GM21717 (cell line): ENCODE results near the gene NID1.
"Not testable (repeated sequence)": the region's sequence is repeated elsewhere in the genome, so short reads cannot be mapped to it uniquely, and the experiment has no call there.

Experiments
- ATAC-seq: cut with Tn5 transposase; IDR thresholded peaks from one replicate; pipeline ENCODE4 v1.9.1; 2021; ENCODE audit warnings: mild to moderate bottlenecking, moderate library complexity; ENCODE audit not compliant: unreplicated experiment

Gene NID1

DNA sequence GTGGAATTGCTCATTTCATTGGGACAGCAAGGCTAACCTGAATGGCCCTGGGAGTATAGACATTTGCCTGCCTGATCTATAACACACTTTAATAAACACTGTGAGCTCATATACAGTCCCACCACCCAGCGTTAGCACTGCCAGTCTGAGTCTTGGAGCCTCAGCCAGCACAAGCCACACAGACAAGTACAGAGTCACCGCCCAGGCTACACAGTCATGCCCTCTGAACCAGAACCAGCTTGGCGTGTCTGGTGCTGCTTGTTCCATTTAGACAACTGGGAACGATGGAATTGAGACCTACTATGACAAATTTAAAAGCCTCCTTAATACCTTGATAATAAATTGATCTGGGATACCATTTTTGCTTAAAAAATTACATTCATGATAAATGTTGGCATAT, 31.6 kb downstream of the NID1 start:
- ATAC-seq = no peak

DNA sequence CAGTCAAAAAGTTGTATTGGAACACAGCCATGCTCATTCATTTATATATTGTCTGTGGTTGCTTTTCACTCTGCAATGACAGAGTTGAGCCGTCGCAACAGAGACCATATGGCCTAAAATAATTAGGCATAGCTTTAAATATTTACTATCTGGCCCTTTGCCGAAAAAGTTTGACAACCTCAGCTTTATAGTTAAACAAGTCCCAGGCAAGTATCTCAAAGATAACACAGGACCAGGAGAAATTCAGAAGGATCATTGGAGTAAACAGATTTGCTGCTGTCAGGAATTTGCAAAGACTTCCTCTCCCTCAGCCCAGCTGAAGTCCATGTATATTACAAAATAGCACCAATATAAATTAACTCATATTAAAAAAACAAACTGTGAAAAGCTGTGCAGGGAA, 34.4 kb downstream of the NID1 start:
- no peak for ATAC-seq

DNA sequence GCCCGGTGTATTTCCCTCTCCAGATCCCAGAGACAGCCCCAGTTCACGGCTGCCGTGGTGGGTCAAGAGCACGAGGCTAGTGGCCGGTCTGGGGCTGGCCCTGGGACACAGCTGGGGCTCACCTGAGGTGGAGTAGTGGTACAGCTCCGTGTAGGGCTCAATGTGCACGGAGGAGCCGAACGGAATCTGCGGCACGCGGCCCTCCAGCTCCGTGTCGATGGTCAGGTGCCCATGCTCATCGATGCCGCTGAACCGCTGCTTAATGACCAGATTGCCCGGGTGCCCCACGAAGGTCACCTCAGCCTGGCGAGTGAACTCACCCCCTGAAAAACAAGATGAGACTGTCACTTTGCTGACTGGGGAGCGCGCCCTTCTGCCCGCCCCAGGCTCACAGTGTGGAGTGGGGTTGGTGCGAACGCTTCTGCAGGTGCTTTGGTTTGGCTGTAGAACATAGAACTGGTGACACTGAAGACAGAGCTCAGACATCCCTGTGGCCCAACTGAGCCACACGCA, 35.4 kb downstream of the NID1 start:
- no peak for ATAC-seq

DNA sequence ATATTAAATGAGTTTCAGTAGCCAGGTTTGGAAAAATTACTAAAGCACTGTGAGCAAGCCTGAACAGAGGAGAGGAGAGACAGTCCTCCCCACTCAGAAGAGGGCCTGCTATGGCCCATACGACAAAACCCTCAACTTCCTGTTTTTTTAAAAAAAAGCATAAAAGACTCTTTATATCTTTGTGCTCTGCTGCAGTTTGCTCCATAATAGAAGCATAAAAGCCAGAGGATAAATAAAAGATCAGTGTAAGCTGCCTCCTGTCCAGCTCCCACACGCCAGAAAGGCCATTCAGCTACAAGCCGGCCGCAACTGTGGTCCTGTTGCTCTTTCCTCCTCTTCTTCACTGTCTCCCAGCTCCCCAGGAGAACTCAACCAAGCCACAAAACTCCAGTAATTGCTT, 37.8 kb downstream of the NID1 start:
- ATAC-seq = no peak

DNA sequence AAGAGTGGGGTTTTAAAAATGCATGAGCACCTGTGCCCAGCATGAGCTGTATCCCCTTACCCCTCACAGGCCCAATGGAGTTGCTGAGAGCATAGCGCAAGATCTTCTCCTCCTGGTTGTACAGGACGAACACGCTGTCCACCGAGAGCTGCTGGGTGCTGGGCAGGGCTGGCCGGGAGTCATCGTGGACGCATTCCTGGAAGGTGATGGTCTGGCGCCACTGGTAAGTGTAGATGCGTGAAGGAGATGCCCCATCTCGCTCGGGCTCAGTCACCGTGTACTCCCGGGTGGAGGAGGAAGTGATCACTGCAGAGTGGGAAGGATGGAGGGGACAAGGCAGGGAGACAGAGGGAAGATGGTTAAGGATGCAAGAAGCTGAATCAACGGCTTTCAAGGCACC, 39.1 kb downstream of the NID1 start:
- no peak for ATAC-seq

DNA sequence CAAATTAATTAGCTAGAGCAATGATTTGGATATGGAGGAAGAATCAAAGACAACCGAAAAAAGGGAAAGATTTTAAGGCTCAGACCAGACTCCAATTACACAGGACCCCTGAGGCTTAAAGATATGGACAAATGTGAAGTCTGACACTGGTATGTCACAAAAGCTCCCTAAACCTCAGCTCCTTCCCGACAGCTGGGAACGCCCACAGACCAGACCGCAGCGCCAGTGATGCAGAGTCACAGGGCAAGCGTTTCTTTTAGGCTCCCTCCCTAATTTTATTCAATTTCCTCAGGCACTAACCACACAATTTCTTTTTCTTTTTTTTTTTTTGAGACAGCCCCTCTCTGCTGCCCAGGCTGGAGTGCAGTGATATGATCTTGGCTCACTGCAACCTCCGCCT, 40.2 kb downstream of the NID1 start:
- no peak for ATAC-seq

DNA sequence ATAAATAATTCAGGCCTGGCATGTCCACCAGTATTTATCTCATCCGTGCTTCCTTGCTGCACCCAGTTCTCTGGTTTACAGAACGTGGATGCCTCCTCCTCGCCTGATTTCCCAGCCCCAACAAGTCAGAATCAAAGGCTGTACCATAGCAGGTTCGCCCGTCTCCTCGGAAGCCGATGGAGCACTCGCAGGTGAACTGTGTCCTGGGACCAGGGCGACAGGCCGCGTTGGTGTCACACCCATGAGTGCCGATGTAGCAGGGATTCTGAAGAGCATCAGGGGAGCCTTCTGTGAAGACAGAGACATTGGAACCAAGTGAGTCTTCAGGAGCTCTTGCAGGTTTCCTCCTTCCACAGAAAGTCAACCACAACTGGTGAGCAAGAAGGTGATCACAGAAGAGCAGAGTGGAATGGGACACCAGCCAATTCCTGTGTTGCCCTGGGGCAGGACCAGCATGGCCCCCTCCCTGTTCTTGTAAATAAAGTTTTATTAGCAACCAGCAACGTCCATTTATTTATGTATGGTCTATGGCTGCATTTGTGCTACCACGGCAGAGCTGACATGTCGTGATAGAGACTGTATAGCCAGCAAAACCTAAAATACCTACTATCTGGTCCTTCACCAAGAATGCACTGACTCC, 40.8 kb downstream of the NID1 start:
- ATAC-seq = no peak

DNA sequence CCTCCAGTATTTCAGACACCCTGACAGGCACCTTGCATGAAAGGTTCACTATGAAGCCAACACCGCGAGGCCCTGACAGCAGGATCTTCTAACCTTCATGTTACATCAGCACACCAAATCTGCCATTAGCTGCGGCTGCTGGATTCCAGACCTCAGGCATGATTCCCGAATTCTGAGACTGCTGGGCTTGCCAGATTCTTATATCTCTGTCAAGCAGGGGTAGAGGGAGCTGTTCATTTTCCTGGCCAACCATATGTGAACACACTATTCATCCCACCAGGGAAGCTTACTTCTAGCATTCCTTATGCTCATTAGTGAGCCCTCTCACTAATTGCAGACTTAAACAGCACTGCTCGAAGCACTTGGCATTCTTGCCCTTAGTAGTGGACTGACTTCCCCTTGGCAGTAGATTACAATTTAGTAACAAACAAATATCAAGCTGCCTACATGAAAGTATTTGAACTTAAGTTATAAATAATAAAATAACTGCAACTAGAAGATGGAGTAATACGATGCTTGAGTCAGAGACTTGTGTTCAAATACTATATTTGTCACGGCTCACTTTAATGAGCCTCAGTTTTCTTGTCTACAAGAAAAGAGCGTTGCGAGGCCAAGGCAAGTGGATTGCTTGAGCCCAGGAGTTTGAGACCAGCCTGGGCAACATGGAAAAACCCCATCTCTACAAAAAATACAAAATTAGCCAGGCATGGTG, 43.3 kb downstream of the NID1 start:
- ATAC-seq = no peak

DNA sequence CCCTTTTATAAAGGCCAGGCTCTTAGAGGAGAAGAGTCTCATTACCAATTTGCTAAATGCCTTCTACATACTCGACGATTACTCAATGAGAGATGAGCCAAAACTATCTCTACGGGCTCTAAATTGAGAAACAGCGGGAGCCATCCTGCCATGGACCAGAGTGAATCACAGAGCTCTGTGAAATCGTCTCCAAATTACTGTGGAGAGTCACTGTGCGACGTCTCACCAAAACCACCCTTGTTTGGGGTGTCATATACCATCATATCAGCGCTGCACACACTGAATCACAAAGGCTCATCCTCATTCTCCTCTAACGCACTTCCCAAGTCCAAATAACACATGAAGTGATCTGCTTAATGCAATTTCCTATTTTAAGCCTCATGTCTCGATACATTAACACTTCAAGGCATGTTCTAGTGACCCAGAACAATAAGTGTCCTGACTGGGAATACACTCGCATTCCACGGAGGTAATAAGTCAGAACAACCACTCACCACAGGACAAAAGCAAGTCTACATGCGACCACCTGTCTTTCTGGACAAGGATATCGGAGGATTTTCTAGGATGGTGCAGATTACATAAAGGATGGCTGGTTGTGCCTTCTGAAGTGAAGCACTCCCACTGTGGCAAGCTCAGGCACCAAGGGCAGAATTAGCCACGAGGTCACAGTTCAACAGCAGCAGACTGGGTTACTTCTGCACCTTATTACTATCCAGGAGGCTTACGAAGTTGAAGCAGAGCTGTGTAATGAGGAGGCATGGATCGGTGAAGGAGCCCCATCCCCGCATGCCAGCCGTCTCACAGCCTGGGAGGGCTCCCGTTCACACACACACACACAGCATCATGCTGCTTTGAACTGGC, 44.3 kb downstream of the NID1 start:
- no peak for ATAC-seq

DNA sequence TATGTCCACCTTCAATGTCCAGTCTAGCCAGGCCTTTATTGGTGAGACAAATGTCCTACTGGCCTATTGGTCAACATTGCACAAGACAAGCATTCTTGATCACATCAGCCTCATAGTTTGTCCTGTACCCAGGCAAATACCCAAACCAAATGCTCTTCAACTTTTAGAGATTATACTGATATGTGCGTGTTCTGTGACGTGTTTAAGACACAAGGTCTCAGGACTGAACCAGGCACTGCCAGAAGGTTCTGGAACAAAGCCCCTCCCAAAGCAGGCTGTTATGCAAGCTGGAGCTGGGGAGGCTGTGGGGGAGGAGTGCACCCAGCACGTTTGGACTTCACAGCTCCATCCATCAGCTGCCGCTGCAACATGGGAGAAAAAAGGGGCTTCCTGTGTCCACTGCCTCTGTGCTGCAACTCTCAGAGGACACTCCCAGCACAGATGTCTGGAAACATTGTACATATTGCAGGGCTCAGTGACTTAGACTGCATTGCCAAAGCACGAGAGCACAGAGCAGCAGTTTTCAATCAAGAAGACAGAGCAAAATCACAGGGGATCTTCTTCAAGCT, 45.9 kb downstream of the NID1 start:
- ATAC-seq = no peak

DNA sequence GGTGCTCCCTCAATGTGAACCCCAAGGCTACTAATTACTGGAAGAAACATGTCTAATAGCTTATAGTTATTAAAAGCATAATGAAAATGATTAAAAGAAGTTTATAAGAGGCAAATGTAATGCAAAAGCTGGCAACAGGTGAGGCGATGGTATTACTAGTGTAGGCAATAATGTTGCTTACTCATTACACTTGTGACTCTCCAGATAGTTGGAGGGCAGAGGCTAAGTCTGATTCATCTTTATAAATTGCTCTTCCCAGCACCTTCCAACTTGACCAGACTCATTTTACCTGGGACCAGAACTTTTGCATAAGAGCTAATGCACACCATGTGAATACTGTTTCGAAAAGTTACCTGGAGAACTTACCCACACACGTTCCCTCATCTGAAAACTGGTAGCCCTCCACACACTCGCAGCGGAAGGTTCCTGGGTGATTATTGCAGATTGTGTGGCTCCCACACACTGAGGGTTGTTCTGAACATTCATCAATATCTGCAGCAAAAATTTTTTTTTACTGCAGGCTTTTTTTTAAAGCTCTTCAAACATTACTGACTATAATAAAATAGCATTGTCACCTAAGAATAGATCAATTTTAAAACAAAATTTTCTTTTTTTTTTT, 48.0 kb downstream of the NID1 start:
- ATAC-seq = no peak

DNA sequence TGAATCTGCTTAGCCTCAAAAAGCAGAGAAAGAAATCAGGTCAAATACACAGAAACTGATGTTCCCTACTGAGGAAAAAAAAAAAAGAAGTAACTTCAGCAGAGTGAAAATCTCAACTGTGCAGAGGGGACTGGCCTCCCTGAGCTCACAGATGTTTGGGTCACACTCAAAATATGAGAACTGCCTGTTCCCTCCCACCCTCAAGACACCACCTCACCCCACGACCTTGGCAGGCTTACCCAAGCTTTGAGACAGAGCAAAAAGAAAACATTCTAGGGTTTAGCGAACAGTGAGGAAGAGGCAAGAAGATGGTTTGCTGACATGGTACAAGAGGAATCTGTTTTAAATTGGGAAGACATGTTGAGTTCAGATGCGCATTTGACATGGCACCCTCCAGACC, 48.8 kb downstream of the NID1 start:
- ATAC-seq = no peak

DNA sequence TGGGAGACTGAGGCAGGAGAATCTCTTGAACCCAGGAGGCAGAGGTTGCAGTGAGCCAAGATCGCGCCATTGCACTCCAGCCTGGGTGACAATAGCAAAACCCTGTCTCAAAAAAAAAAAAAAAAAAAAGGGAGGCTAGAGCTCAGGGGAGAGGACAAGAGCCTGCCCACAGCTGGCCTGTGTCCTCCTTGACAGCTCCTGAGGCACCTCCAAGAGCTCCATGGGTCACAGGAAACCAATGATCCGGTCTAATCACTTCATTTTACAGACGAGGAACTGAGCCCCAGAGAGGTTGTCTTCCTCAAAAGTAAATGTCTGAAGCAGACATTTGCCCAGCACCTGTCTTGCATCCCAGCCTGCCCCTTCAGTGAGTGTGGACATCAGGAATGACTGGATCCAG, 49.4 kb downstream of the NID1 start:
- ATAC-seq = no peak

DNA sequence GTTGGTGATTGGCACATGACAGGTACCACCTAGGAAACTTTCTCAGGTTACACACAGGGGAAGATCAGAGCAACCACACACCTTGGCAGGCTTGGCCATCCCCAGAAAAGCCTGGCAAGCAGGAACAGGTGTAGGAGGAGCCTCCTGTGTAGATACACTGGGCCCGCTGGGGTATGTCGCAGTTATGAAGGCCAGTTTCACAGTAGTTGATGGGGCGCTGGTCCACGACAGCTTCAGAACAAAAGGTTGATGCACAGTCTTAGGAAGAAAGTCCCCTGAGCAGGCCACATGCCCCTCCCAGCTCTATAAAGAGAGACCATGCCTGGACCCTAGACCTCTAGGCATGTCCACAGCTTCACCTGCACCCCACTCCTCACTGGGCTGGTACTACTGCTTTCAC, 51.6 kb downstream of the NID1 start:
- no peak for ATAC-seq

DNA sequence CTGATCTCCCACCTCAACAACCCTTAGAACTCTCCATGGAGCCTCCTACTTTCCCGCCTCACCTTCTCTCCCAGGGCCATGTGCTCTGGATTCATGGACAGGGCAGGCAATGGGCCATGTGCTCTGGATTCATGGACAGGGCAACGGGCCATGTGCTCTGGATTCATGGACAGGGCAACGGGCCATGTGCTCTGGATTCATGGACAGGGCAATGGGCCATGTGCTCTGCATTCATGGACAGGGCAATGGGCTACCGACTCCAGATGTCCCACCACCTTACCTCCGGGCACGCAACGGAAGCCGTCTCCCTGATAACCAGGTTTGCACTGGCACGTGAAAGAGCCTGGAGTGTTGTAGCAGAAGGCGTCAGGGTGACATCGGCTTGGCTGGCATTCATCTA, 53.2 kb downstream of the NID1 start:
- no peak for ATAC-seq

DNA sequence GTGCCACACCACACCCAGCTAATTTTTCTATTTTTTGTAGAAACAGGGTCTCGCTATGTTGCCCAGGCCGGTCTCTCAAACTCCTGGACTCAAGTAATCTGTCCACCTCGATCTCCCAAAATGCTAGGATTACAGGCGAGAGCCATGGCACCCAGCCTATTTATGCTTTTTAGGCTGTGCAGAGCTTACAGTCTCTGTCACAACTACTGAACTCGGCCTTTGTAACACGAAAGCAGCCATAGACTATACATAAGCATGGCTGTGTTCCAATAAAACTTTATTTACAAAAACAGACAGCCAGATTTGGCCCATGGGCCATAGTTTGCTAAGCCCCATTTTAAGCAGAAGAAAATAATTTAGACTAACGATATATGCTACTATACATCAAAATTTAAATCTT, 54.4 kb downstream of the NID1 start:
- ATAC-seq = no peak

DNA sequence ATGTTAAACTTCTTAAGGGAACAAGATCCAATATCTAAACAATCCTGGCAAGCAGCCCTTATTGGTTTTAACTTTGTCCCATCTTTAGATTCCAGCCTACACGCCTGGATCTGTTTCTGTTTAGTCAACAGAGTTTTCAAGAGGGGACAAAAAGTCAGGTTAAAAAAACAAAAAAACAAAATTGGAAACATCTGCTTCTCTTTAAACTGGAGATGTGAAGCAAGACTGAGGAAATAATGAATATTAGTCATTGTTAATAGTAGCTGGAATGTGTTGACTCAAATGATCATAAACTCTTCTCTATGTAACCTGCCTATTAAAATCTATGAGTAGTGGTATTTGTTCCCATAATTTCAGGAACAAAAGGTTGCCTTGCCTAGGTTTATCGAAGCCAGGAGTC, 55.0 kb downstream of the NID1 start:
- no peak for ATAC-seq

DNA sequence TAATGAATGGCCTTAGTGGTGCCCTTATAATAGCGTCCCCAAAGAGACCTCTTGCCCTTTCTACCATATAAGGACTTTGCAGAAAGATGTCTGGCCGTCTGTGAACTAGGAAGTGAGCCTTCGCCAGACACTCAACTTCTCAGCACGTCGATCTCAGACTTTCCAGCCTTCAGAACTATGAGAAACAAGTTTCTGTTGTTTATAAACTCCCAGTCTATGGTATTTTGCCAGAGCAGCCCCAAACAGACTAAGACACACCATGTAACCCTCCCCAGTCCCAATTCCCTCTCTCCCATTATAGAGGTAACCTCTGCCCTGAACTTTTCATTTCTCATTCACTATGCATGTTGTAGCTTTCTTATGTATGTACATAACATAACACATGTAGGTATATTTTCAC, 55.7 kb downstream of the NID1 start:
- ATAC-seq = no peak

DNA sequence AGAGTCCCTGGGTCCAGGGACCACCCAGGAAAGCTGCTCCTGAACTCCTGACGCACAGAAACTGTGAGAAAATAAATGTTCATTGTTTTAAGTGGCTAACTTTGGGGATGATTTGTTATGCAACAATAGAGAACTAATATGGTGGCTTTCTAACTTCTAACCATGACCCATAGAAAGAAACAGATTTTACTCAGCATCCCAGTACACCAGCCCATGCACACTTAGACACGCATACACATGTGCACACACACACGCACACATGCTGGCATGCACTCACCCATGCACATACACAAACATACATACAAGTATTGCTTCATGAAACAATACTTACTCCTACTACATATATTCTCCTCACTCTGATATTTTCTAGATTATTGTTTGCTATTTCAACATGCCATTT, 57.1 kb downstream of the NID1 start:
- no peak for ATAC-seq

DNA sequence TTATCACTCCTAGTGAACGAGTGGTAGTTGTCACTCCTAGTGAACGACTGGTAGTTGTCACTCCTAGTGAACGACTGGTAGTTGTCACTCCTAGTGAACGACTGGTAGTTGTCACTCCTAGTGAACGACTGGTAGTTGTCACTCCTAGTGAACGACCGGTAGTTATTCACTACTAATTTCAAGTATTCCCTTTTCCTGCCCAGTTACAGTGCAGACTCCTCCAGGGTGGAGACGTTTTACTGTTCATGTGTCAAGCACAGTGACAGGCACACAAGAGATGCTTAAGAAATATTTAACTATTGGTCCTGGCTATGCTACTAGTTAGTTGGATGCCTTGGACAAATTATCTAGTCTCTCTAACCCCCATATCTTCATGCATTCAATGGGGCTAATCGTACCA, 61.8 kb downstream of the NID1 start:
- not testable (repeated sequence) for ATAC-seq

DNA sequence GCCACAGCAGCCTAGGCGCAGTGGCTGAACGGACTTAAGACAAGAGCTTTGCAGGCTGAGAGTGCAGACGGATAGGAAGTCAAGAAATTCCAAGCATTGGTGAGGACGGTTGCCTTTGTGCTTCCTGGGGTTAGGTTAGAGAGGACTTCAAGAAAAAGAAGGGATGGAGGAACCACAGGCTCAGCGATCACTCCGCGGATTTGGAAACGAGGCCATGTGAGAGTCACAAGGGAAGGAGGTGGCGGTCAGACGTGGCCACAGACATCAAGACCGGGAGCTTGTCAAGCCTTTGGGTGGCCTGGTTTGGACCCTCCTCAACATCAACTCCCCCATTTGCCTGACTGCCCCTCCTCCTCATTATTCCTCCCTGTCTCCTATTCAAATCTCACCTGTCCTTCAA, 62.3 kb downstream of the NID1 start:
- ATAC-seq = no peak
